IMR-90 (cell line): Measurements from ENCODE around the gene GLIS1. TPM values are rescaled to one million over a fixed set of nuclear protein-coding genes. Genes with fewer than 3 reads are reported as not detected.

Source experiments
- ATAC-seq: fragments of 200-7000 bp; cut with Tn5 transposase; 2 replicates; pipeline ENCODE4 v1.9.1; 2020; ENCODE audit warnings: low read depth, mild to moderate bottlenecking, moderate library complexity
- BruUV-seq: library from RNA; stranded (reverse); fragments of 400-500 nt; replicated peaks from 2 replicates; lab custom pipeline; 2021; lab: Mats Ljungman, UMichigan
- CTCF ChIA-PET: fragments of 300-600 bp; formaldehyde crosslinking; extraction: SDS; loops from one replicate; lab custom pipeline; 2021; ENCODE audit warnings: antibody characterized with exemption; lab: Yijun Ruan, JAX
- POLR2A ChIA-PET: fragments of 300-600 bp; sonication (Branson Sonifier 250); formaldehyde crosslinking; loops from one replicate; lab custom pipeline; 2022; ENCODE audit warnings: antibody characterized with exemption; ENCODE audit not compliant: unreplicated experiment; lab: Charles Lee
- DNase-seq: peaks from one replicate; pipeline ENCODE4 v3.0.0; 2013
- H2AFZ ChIP-seq: replicated peaks from 2 replicates; pipeline ENCODE3; 2013; ENCODE audit warnings: low read length, mild to moderate bottlenecking; ENCODE audit not compliant: poor library complexity
- H2AK5ac ChIP-seq: 2 replicates; pipeline ENCODE4 v1.6.1; 2013; ENCODE audit warnings: low read depth, low read length, inconsistent platforms
- H2AK9ac ChIP-seq: replicated peaks from 2 replicates; pipeline ENCODE3; 2013; ENCODE audit warnings: mild to moderate bottlenecking, low read depth, low read length, moderate library complexity; ENCODE audit not compliant: poor library complexity
- H2BK120ac ChIP-seq: 2 replicates; pipeline ENCODE4 v1.6.1; 2013; ENCODE audit warnings: low read depth, low read length, inconsistent platforms
- H2BK15ac ChIP-seq: 3 replicates; pipeline ENCODE4 v1.6.1; 2013; ENCODE audit warnings: low read depth, low read length, inconsistent platforms
- H2BK20ac ChIP-seq: 2 replicates; pipeline ENCODE4 v1.6.1; 2013; ENCODE audit warnings: low read depth, mild to moderate bottlenecking, inconsistent platforms, low read length, moderate library complexity
- H2BK5ac ChIP-seq: 2 replicates; pipeline ENCODE4 v1.6.1; 2013; ENCODE audit warnings: mild to moderate bottlenecking, low read depth, low read length, inconsistent platforms; ENCODE audit not compliant: poor library complexity, severe bottlenecking
- H3K14ac ChIP-seq: replicated peaks from 2 replicates; pipeline ENCODE4 v1.6.1; 2013; ENCODE audit warnings: low read depth, low read length, inconsistent platforms
- H3K18ac ChIP-seq: 2 replicates; pipeline ENCODE4 v1.6.1; 2013; ENCODE audit warnings: low read depth, low read length, control low read depth
- H3K23ac ChIP-seq: 2 replicates; pipeline ENCODE4 v1.6.1; 2013; ENCODE audit warnings: low read depth, low read length, inconsistent platforms
- H3K27ac ChIP-seq: 2 replicates; pipeline ENCODE4 v1.5.1; 2013; ENCODE audit warnings: mild to moderate bottlenecking, control low read depth, low read length; ENCODE audit not compliant: insufficient read depth
- H3K27me3 ChIP-seq: 2 replicates; pipeline ENCODE4 v1.6.1; 2013; ENCODE audit warnings: low read length; ENCODE audit not compliant: control insufficient read depth, insufficient read depth
- H3K36me3 ChIP-seq: 2 replicates; pipeline ENCODE4 v1.6.1; 2013; ENCODE audit warnings: low read length, mixed read lengths; ENCODE audit not compliant: control insufficient read depth, insufficient read depth
- H3K4ac ChIP-seq: 2 replicates; pipeline ENCODE4 v1.6.1; 2013; ENCODE audit warnings: low read depth, low read length, inconsistent platforms
- H3K4me1 ChIP-seq: 2 replicates; pipeline ENCODE4 v1.6.1; 2013; ENCODE audit warnings: low read length, mixed read lengths; ENCODE audit not compliant: control insufficient read depth, insufficient read depth
- H3K4me2 ChIP-seq: 2 replicates; pipeline ENCODE4 v1.6.1; 2013; ENCODE audit warnings: low read depth, mild to moderate bottlenecking, control low read depth, low read length, moderate library complexity
- H3K4me3 ChIP-seq: 2 replicates; pipeline ENCODE4 v1.5.1; 2013; ENCODE audit warnings: low read depth, mild to moderate bottlenecking, control low read depth, low read length, moderate library complexity; ENCODE audit not compliant: insufficient read depth
- H3K56ac ChIP-seq: 2 replicates; pipeline ENCODE4 v1.6.1; 2013; ENCODE audit warnings: low read length, inconsistent platforms; ENCODE audit not compliant: insufficient read depth; ENCODE audit errors: extremely low read depth
- H3K79me1 ChIP-seq, 2 experiments: 2 replicates each; pipeline ENCODE4 v1.6.1; 2013; ENCODE audit warnings: low read length in 2 of 2, inconsistent platforms in 1 of 2, low read depth in 1 of 2
- H3K9ac ChIP-seq: 2 replicates; pipeline ENCODE4 v1.6.1; 2013; ENCODE audit warnings: low read depth, low read length, control low read depth
- H3K9me1 ChIP-seq: 2 replicates; pipeline ENCODE4 v1.6.1; 2013; ENCODE audit warnings: low read length, inconsistent platforms; ENCODE audit not compliant: insufficient read depth
- H3K9me3 ChIP-seq: 2 replicates; pipeline ENCODE4 v1.6.1; 2013; ENCODE audit warnings: low read length; ENCODE audit not compliant: control insufficient read depth, insufficient read depth
- H4K20me1 ChIP-seq: 2 replicates; pipeline ENCODE4 v1.6.1; 2013; ENCODE audit warnings: low read length, inconsistent platforms; ENCODE audit not compliant: insufficient read depth
- H4K5ac ChIP-seq: 2 replicates; pipeline ENCODE4 v1.6.1; 2013; ENCODE audit warnings: mild to moderate bottlenecking, low read depth, low read length, control low read depth
- H4K8ac ChIP-seq, 2 experiments: 2 replicates each; pipeline ENCODE4 v1.6.1; 2013; ENCODE audit warnings: low read depth in 2 of 2, low read length in 2 of 2, control low read depth in 1 of 2, inconsistent platforms in 1 of 2
- H4K91ac ChIP-seq: 2 replicates; pipeline ENCODE4 v1.6.1; 2013; ENCODE audit warnings: low read depth, low read length, inconsistent platforms; ENCODE audit not compliant: insufficient read depth
- CHD1 ChIP-seq: IDR thresholded peaks from 2 replicates; pipeline ENCODE4 v1.6.1; 2012; ENCODE audit warnings: low read depth, low read length, improper control_type of control experiment
- FOS ChIP-seq: fragments of 150-350 bp; IDR thresholded peaks from 2 replicates; pipeline ENCODE4 v1.6.1; 2016; ENCODE audit warnings: low read depth, low read length
- MAZ ChIP-seq: IDR thresholded peaks from 2 replicates; pipeline ENCODE4 v1.6.1; 2012; ENCODE audit warnings: low read depth, mild to moderate bottlenecking, low read length, improper control_type of control experiment, moderate library complexity, borderline replicate concordance
- MXI1 ChIP-seq: IDR thresholded peaks from 2 replicates; pipeline ENCODE4 v1.6.1; 2012; ENCODE audit warnings: low read depth, mild to moderate bottlenecking, low read length, moderate library complexity, borderline replicate concordance
- RFX5 ChIP-seq: IDR thresholded peaks from 2 replicates; pipeline ENCODE4 v1.8.0; 2012; ENCODE audit warnings: low read depth, mild to moderate bottlenecking, low read length, moderate library complexity
- USF2 ChIP-seq: fragments of 150-350 bp; IDR thresholded peaks from 2 replicates; pipeline ENCODE4 v1.6.1; 2017; ENCODE audit warnings: mild to moderate bottlenecking, antibody characterized with exemption, low read length, low read depth
- WGBS, 2 experiments: methylation state at CpG; one replicate each; pipeline versions ENCODE4 v1.1.5 to v1.1.7; 2013; ENCODE audit warnings: missing lambda C conversion rate in 2 of 2; ENCODE audit not compliant: insufficient read length in 1 of 2; ENCODE audit errors: extremely low coverage in 2 of 2; 5-methylcytosine and 5-hydroxymethylcytosine counted together
- dilution Hi-C: fragments of 300-500 bp; cut with HindIII; formaldehyde crosslinking; loops from one replicate; pipeline ENCODE4 v1.14.3; 2018; ENCODE audit warnings: low sequenced_read_pairs; ENCODE audit not compliant: unreplicated experiment
- in situ Hi-C: fragments of 300-500 bp; cut with MboI; formaldehyde crosslinking; loops from 3 replicates; pipeline ENCODE4 v1.14.3; 2019; ENCODE audit warnings: low sequenced_read_pairs, inconsistent platforms, mixed read lengths
- intact Hi-C: fragments of 100-400 bp; cut with micrococcal nuclease; formaldehyde crosslinking; loops from 2 replicates; pipeline ENCODE4 v1.10.0; 2022
- polyA plus RNA-seq, 3 experiments: library from polyadenylated mRNA; depleted of rRNA; stranded (reverse); fragments of >200 nt; gene quantifications; 2 replicates each; pipeline ENCODE4 v1.2.3, GENCODE V29; 2012; ENCODE audit warnings: low replicate concordance in 1 of 3
- total RNA-seq: library from RNA; depleted of rRNA; stranded (reverse); fragments of >200 nt; gene quantifications from 2 replicates; pipeline ENCODE4 v1.2.3, GENCODE V29; 2012

Gene GLIS1
- total and polyA plus RNA-seq, 2 of the 4 experiments (the other 2 are of a cell fraction), result 0.18 to 2.3 TPM

GRCh38 chr1:53575141-53575954 lies 163.6 kb downstream of the GLIS1 start:
- Histone ChIP-seq H4K5ac (no peak overlapping the region), H3K4ac (no peak overlapping the region), H3K18ac (no peak overlapping the region), H2AK5ac (no peak overlapping the region), H3K9me1 (peaks cover 15% of the 10 kb centered on the region), H3K56ac (no peak overlapping the region), H4K91ac (no peak overlapping the region), H2BK120ac (no peak overlapping the region; the same call in 1 of the 2 replicates), H3K79me1 (no peaks in the 10 kb centered on the region), H2AFZ (no peak overlapping the region), H3K27ac (no peak overlapping the region), H3K36me3 (no peaks in the 10 kb centered on the region), H3K23ac (no peak overlapping the region), H3K9me3 (no peaks in the 10 kb centered on the region), H4K20me1 (peaks cover 4% of the 10 kb centered on the region; the same call in 1 of the 2 replicates), H2BK15ac (no peak overlapping the region), H4K8ac (no peak overlapping the region), H3K4me2 (no peak overlapping the region), H3K27me3 (no peaks in the 10 kb centered on the region), H2BK5ac (no peak overlapping the region), H2BK20ac (no peak overlapping the region), H3K14ac (no peak overlapping the region), H2AK9ac (no peak overlapping the region), H3K9ac (no peak overlapping the region), H3K4me3 (no peak overlapping the region), H3K4me1 (peaks cover 12% of the 10 kb centered on the region)
- CTCF ChIA-PET, result no interaction called here
- intact Hi-C loops, result no loop called here
- in situ Hi-C loops, result no loop called here
- DNase-seq (no peak), ATAC-seq (no peak)
- dilution Hi-C loops, result no loop called here
- POLR2A ChIA-PET, result no interaction called here
- no TSS peak for BruUV-seq
- TF ChIP-seq RFX5 (no peak), MAZ (no peak), USF2 (no peak), MXI1 (no peak), FOS (no peak), CHD1 (no peak)
- WGBS, 2 experiments, result 73% methylated on average over 7 of the region's 14 CpGs; no CpG with 5 or more reads in 1 of the 2 experiments
